22Rv1 (cell line): ENCODE data around the gene STRN4.

Source experiments
- ZFX ChIP-seq: fragments of 450-650 bp; IDR thresholded peaks from 2 replicates; pipeline ENCODE4 v1.6.1; 2017; ENCODE audit warnings: antibody characterized with exemption, borderline replicate concordance
- TF ChIP-seq, protein P1 (sequence below): fragments of 450-650 bp; IDR thresholded peaks from 2 replicates; pipeline ENCODE4 v1.5.1; 2017; ENCODE audit warnings: mild to moderate bottlenecking

- TF ChIP-seq, protein P1, sequence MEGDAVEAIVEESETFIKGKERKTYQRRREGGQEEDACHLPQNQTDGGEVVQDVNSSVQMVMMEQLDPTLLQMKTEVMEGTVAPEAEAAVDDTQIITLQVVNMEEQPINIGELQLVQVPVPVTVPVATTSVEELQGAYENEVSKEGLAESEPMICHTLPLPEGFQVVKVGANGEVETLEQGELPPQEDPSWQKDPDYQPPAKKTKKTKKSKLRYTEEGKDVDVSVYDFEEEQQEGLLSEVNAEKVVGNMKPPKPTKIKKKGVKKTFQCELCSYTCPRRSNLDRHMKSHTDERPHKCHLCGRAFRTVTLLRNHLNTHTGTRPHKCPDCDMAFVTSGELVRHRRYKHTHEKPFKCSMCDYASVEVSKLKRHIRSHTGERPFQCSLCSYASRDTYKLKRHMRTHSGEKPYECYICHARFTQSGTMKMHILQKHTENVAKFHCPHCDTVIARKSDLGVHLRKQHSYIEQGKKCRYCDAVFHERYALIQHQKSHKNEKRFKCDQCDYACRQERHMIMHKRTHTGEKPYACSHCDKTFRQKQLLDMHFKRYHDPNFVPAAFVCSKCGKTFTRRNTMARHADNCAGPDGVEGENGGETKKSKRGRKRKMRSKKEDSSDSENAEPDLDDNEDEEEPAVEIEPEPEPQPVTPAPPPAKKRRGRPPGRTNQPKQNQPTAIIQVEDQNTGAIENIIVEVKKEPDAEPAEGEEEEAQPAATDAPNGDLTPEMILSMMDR: no peak
- no peak for TF ChIP-seq ZFX
Observed at GRCh38 chr19:46742926-46743480, 3.2 kb downstream of the STRN4 start.
